GM18907 (cell line): Measurements from ENCODE around the gene RTRAF.

ENCODE experiments used
- ATAC-seq: cut with Tn5 transposase; IDR thresholded peaks from one replicate; pipeline ENCODE4 v1.9.1; 2021; ENCODE audit warnings: mild to moderate bottlenecking, moderate library complexity; ENCODE audit not compliant: unreplicated experiment

Gene RTRAF

GRCh38 chr14:51993285-51993920 is 4.1 kb downstream of the RTRAF start:
- ATAC-seq, result no peak

- no peak for ATAC-seq
These were observed 6.9 kb downstream of the RTRAF start for GRCh38 chr14:51996148-51996746.

GRCh38 chr14:51998348-51998747 is 9.0 kb downstream of the RTRAF start:
- ATAC-seq, result no peak

- no peak for ATAC-seq
These were observed 9.7 kb downstream of the RTRAF start for GRCh38 chr14:51999084-51999483.

- no peak for ATAC-seq
These were observed 10.8 kb downstream of the RTRAF start for GRCh38 chr14:52000019-52000582.

GRCh38 chr14:52000696-52001095 is 11.3 kb downstream of the RTRAF start:
- ATAC-seq, result no peak

- ATAC-seq, result no peak
These were observed 13.2 kb downstream of the RTRAF start for GRCh38 chr14:52002542-52002941.

- no peak for ATAC-seq
These were observed 14.0 kb downstream of the RTRAF start for GRCh38 chr14:52003324-52003723.

- no peak for ATAC-seq
These were observed 16.3 kb downstream of the RTRAF start for GRCh38 chr14:52005625-52006024.

- ATAC-seq, result no peak
These were observed 17.0 kb downstream of the RTRAF start for GRCh38 chr14:52006361-52006760.

GRCh38 chr14:52007211-52007610 is 17.9 kb downstream of the RTRAF start:
- ATAC-seq, result no peak

GRCh38 chr14:52007637-52008036 is 18.3 kb downstream of the RTRAF start:
- no peak for ATAC-seq

- ATAC-seq, result no peak
These were observed 18.8 kb downstream of the RTRAF start for GRCh38 chr14:52008136-52008535.

GRCh38 chr14:52010173-52010693 is 20.9 kb downstream of the RTRAF start:
- no peak for ATAC-seq

- no peak for ATAC-seq
These were observed 22.2 kb downstream of the RTRAF start for GRCh38 chr14:52011523-52011922.

GRCh38 chr14:52012635-52013034 is 23.3 kb downstream of the RTRAF start:
- ATAC-seq, result no peak

- ATAC-seq, result no peak
These were observed 24.7 kb downstream of the RTRAF start for GRCh38 chr14:52013984-52014600.

GRCh38 chr14:52014601-52015267 is 25.4 kb downstream of the RTRAF start:
- ATAC-seq, result no peak

- no peak for ATAC-seq
These were observed 26.2 kb downstream of the RTRAF start for GRCh38 chr14:52015411-52016030.

GRCh38 chr14:52018252-52018651 is 28.9 kb downstream of the RTRAF start:
- no peak for ATAC-seq

GRCh38 chr14:52018970-52019369 is 29.6 kb downstream of the RTRAF start:
- ATAC-seq, result no peak
